Measurements from ENCODE around the gene CCDC87.

The CCDC87 gene

DNA sequence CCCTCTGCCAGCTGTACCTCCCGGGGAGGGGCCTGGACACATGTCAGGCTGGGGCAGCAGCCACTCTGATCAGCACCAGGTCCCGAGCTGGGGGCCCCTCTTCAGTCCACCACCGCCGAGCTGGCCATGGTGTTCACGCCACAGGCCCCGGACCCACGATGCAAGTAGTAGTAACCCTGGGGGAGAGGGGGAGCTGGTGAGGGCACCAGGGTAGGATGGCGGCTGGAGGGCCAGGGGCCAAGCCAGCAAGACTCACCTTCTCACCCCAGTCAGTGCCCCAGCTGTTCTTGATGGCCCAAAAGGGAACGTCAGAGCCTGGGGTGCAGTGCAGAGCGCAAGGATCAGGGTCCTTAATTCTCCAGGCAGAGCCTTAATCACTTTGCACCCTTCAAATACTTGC is 29.0 kb downstream of the CCDC87 start:
- no peak overlapping the region for H3K27ac ChIP-seq (ENCODE audit: low read length)

GRCh38 chr11:66562907-66563583 is 29.8 kb downstream of the CCDC87 start:
- Histone ChIP-seq H3K27ac (ENCODE audit: low read length) (no peak overlapping the region), H3K4me3 (ENCODE audit: low read length in 2 of 2) (no peak overlapping the region), H3K27me3 (ENCODE audit: control insufficient read depth in 1 of 2, insufficient read depth in 2 of 2, low read length in 2 of 2) (no peaks in the 10 kb centered on the region), H3K36me3 (ENCODE audit: control insufficient read depth in 2 of 2, insufficient read depth in 2 of 2, low read length in 2 of 2) (peaks cover 6 to 8% of the 10 kb centered on the region in 2 donors), H3K9me3 (ENCODE audit: control insufficient read depth in 2 of 2, low read length in 2 of 2) (no peaks in the 10 kb centered on the region), H3K9ac (ENCODE audit: low read length in 2 of 2) (no peak overlapping the region), H3K4me1 (ENCODE audit: control insufficient read depth, insufficient read depth, low read length) (peaks cover 19% of the 10 kb centered on the region)

More for the DNA sequence above, 29.0 kb downstream of the CCDC87 start:
- H3K27me3 ChIP-seq (ENCODE audit: control insufficient read depth in 1 of 2, insufficient read depth in 2 of 2, low read length in 2 of 2) = no peaks in the 10 kb centered on the region
- no peak overlapping the region for H3K4me3 ChIP-seq (ENCODE audit: low read length in 2 of 2)
- H3K36me3 ChIP-seq (ENCODE audit: control insufficient read depth in 2 of 2, insufficient read depth in 2 of 2, low read length in 2 of 2) = peaks cover 6 to 8% of the 10 kb centered on the region in 2 donors
- H3K9ac ChIP-seq (ENCODE audit: low read length in 2 of 2) = no peak overlapping the region
- H3K9me3 ChIP-seq (ENCODE audit: control insufficient read depth in 2 of 2, low read length in 2 of 2) = no peaks in the 10 kb centered on the region
- H3K4me1 ChIP-seq (ENCODE audit: control insufficient read depth, insufficient read depth, low read length) = peaks cover 19% of the 10 kb centered on the region

GRCh38 chr11:66562275-66562674 is 30.6 kb downstream of the CCDC87 start:
- Histone ChIP-seq H3K9me3 (ENCODE audit: control insufficient read depth in 2 of 2, low read length in 2 of 2) (no peaks in the 10 kb centered on the region), H3K9ac (ENCODE audit: low read length in 2 of 2) (no peak overlapping the region), H3K27ac (ENCODE audit: low read length) (no peak overlapping the region), H3K36me3 (ENCODE audit: control insufficient read depth in 2 of 2, insufficient read depth in 2 of 2, low read length in 2 of 2) (peaks cover 6 to 8% of the 10 kb centered on the region in 2 donors), H3K27me3 (ENCODE audit: control insufficient read depth in 1 of 2, insufficient read depth in 2 of 2, low read length in 2 of 2) (no peaks in the 10 kb centered on the region), H3K4me1 (ENCODE audit: control insufficient read depth, insufficient read depth, low read length) (peaks cover 11% of the 10 kb centered on the region), H3K4me3 (ENCODE audit: low read length in 2 of 2) (no peak overlapping the region)

DNA sequence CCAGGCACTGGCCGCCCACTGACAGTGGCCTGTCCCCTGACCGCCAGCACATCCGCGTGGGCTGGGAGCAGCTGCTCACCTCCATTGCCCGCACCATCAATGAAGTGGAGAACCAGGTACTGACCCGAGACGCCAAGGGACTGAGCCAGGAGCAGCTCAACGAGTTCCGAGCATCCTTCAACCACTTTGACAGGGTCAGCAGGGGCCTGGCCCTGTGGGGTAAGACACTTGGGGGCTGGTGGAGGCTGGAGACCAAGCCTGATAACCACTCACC is 31.0 kb downstream of the CCDC87 start:
- Histone ChIP-seq H3K4me1 (ENCODE audit: control insufficient read depth, insufficient read depth, low read length) (peaks cover 10% of the 10 kb centered on the region), H3K36me3 (ENCODE audit: control insufficient read depth in 2 of 2, insufficient read depth in 2 of 2, low read length in 2 of 2) (peaks cover 6 to 8% of the 10 kb centered on the region in 2 donors), H3K9ac (ENCODE audit: low read length in 2 of 2) (no peak overlapping the region), H3K4me3 (ENCODE audit: low read length in 2 of 2) (no peak overlapping the region), H3K27ac (ENCODE audit: low read length) (no peak overlapping the region), H3K27me3 (ENCODE audit: control insufficient read depth in 1 of 2, insufficient read depth in 2 of 2, low read length in 2 of 2) (no peaks in the 10 kb centered on the region), H3K9me3 (ENCODE audit: control insufficient read depth in 2 of 2, low read length in 2 of 2) (no peaks in the 10 kb centered on the region)

- Histone ChIP-seq H3K9me3 (ENCODE audit: control insufficient read depth in 2 of 2, low read length in 2 of 2) (no peaks in the 10 kb centered on the region), H3K36me3 (ENCODE audit: control insufficient read depth in 2 of 2, insufficient read depth in 2 of 2, low read length in 2 of 2) (peaks cover 6 to 8% of the 10 kb centered on the region in 2 donors), H3K4me3 (ENCODE audit: low read length in 2 of 2) (no peak overlapping the region), H3K4me1 (ENCODE audit: control insufficient read depth, insufficient read depth, low read length) (peaks cover 10% of the 10 kb centered on the region), H3K27ac (ENCODE audit: low read length) (no peak overlapping the region), H3K9ac (ENCODE audit: low read length in 2 of 2) (no peak overlapping the region), H3K27me3 (ENCODE audit: control insufficient read depth in 1 of 2, insufficient read depth in 2 of 2, low read length in 2 of 2) (no peaks in the 10 kb centered on the region)
Observed at GRCh38 chr11:66561178-66561974, 31.5 kb downstream of the CCDC87 start.

DNA sequence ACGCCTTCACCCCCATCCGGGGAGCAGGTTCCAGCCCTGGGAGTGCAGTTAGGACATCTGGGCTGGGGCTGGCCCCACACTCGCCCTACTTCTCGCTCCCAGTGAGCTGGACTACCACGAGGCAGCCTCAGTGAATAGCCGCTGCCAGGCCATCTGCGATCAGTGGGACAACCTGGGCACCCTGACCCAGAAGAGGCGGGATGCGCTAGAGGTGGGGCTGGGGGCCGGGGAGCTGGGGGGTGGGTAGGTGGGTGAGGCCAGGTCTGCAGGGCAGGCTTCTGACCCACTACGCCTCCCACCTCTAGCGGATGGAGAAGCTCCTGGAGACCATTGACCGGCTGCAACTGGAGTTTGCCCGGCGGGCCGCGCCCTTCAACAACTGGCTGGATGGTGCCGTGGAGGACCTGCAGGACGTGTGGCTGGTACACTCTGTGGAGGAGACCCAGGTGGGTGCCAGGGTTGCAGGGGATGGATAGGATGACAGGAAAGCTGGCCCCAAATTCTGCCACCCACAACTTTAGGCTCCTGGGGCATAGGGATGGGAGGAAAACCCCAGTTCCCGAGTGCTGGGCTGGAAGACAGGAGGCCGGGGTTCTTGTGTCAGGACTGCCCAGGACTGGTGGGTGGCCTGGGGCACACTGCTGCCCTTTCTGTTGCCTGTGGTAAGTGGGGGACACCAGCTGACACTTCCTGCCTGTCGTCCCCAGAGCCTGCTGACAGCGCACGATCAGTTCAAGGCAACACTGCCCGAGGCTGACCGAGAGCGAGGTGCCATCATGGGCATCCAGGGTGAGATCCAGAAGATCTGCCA is 32.8 kb downstream of the CCDC87 start:
- Histone ChIP-seq H3K4me3 (ENCODE audit: low read length in 2 of 2) (no peak overlapping the region), H3K27me3 (ENCODE audit: control insufficient read depth in 1 of 2, insufficient read depth in 2 of 2, low read length in 2 of 2) (peaks cover 0 to 5% of the 10 kb centered on the region in 2 donors), H3K9ac (ENCODE audit: low read length in 2 of 2) (no peak overlapping the region), H3K4me1 (ENCODE audit: control insufficient read depth, insufficient read depth, low read length) (peaks cover 10% of the 10 kb centered on the region), H3K36me3 (ENCODE audit: control insufficient read depth in 2 of 2, insufficient read depth in 2 of 2, low read length in 2 of 2) (peaks cover 0 to 6% of the 10 kb centered on the region in 2 donors), H3K27ac (ENCODE audit: low read length) (no peak overlapping the region), H3K9me3 (ENCODE audit: control insufficient read depth in 2 of 2, low read length in 2 of 2) (no peaks in the 10 kb centered on the region)

DNA sequence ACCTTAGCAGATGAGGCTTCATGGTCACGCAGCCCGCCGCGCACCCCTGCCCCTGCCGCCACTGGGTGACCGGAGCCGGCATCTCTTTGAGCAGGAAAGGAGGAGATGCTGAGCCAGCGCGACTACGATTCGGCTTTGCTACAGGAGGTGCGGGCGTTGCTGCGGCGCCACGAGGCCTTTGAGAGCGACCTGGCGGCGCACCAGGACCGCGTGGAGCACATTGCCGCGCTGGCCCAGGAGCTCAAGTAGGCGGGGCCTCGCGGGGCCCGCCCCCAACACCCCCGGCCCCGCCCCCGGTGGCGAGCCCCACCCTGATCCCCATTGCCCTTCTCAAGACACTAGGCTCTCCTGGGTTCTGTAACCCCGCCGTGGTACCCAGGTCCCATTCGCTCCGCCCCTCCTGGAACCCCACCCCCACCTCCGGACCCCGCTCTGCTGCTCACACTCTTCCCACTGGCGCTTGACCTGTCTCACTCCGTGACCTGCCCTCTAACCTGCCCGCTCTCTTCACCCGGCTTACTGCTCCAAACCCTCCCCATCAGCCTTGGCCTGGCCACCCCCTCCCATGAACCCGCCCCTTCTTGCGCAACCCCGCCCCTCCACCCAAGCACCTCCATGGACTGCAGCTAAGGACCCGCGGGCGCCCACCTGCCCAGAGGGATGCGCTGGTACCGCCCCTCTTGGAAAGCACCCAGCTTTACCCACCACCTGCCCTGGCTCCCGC is 33.6 kb downstream of the CCDC87 start:
- H3K9ac ChIP-seq (ENCODE audit: low read length in 2 of 2) = no peak overlapping the region
- H3K27me3 ChIP-seq (ENCODE audit: control insufficient read depth in 1 of 2, insufficient read depth in 2 of 2, low read length in 2 of 2) = peaks cover 0 to 5% of the 10 kb centered on the region in 2 donors
- no peaks in the 10 kb centered on the region for H3K36me3 ChIP-seq (ENCODE audit: control insufficient read depth in 2 of 2, insufficient read depth in 2 of 2, low read length in 2 of 2)
- peak overlapping the region in 1 of 2 donors; percentile 22 for H3K4me3 ChIP-seq (ENCODE audit: low read length in 2 of 2)
- no peaks in the 10 kb centered on the region for H3K9me3 ChIP-seq (ENCODE audit: control insufficient read depth in 2 of 2, low read length in 2 of 2)
- H3K27ac ChIP-seq (ENCODE audit: low read length) = no peak overlapping the region
- H3K4me1 ChIP-seq (ENCODE audit: control insufficient read depth, insufficient read depth, low read length) = peaks cover 10% of the 10 kb centered on the region

- H3K4me1 ChIP-seq (ENCODE audit: control insufficient read depth, insufficient read depth, low read length) = peaks cover 10% of the 10 kb centered on the region
- H3K9ac ChIP-seq (ENCODE audit: low read length in 2 of 2) = no peak overlapping the region
- no peak overlapping the region for H3K4me3 ChIP-seq (ENCODE audit: low read length in 2 of 2)
- no peaks in the 10 kb centered on the region for H3K36me3 ChIP-seq (ENCODE audit: control insufficient read depth in 2 of 2, insufficient read depth in 2 of 2, low read length in 2 of 2)
- H3K27ac ChIP-seq (ENCODE audit: low read length) = no peak overlapping the region
- peaks cover 0 to 5% of the 10 kb centered on the region in 2 donors for H3K27me3 ChIP-seq (ENCODE audit: control insufficient read depth in 1 of 2, insufficient read depth in 2 of 2, low read length in 2 of 2)
- H3K9me3 ChIP-seq (ENCODE audit: control insufficient read depth in 2 of 2, low read length in 2 of 2) = no peaks in the 10 kb centered on the region
Observed at GRCh38 chr11:66557733-66558326, 35.0 kb downstream of the CCDC87 start.

DNA sequence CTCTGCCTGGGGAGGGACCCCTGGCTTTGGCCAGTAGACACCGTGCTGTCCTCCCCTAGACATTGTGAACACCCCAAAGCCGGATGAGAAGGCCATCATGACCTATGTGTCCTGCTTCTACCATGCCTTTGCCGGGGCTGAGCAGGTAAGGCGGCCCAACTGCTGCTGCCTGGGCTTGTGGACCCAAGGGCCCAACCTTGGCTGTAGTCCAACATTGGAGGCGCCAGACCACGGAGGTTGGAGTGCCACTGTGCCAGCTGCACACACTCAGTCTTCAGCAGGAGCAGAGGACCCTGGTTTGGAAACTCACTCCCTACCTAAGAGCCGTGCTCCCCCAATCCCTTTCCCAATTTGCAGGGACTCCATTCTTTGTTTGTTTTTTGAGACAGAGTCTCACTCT is 36.8 kb downstream of the CCDC87 start:
- Histone ChIP-seq H3K27me3 (ENCODE audit: control insufficient read depth in 1 of 2, insufficient read depth in 2 of 2, low read length in 2 of 2) (peaks cover 0 to 5% of the 10 kb centered on the region in 2 donors), H3K27ac (ENCODE audit: low read length) (no peak overlapping the region), H3K9me3 (ENCODE audit: control insufficient read depth in 2 of 2, low read length in 2 of 2) (no peaks in the 10 kb centered on the region), H3K4me1 (ENCODE audit: control insufficient read depth, insufficient read depth, low read length) (peaks cover 10% of the 10 kb centered on the region), H3K9ac (ENCODE audit: low read length in 2 of 2) (no peak overlapping the region), H3K4me3 (ENCODE audit: low read length in 2 of 2) (no peak overlapping the region), H3K36me3 (ENCODE audit: control insufficient read depth in 2 of 2, insufficient read depth in 2 of 2, low read length in 2 of 2) (no peaks in the 10 kb centered on the region)

DNA sequence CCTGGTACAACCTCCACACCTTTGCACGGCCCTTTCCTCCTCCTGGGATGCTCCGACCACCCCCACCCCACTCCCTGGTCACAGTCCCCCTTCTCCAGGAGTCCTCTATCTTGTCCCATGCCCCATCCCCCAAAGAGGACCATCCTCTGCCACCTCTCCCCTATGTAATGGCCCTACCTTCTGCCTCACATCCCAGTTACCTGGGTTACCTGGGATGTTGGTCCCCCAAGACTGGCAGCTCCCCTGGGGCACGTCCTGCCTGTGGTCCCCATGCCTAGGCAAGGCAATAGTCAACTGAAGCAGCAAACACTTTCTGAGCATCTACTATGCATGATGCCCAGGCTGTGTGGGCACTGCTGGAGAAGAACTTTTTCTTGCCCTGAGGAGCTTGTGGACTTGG is 37.4 kb downstream of the CCDC87 start:
- H3K36me3 ChIP-seq (ENCODE audit: control insufficient read depth in 2 of 2, insufficient read depth in 2 of 2, low read length in 2 of 2) = no peaks in the 10 kb centered on the region
- H3K4me1 ChIP-seq (ENCODE audit: control insufficient read depth, insufficient read depth, low read length) = peaks cover 10% of the 10 kb centered on the region
- H3K27ac ChIP-seq (ENCODE audit: low read length) = no peak overlapping the region
- H3K27me3 ChIP-seq (ENCODE audit: control insufficient read depth in 1 of 2, insufficient read depth in 2 of 2, low read length in 2 of 2) = peaks cover 0 to 5% of the 10 kb centered on the region in 2 donors
- no peak overlapping the region for H3K9ac ChIP-seq (ENCODE audit: low read length in 2 of 2)
- H3K4me3 ChIP-seq (ENCODE audit: low read length in 2 of 2) = no peak overlapping the region
- H3K9me3 ChIP-seq (ENCODE audit: control insufficient read depth in 2 of 2, low read length in 2 of 2) = no peaks in the 10 kb centered on the region

Data from stomach smooth muscle (tissue), 2 donors.